ENCODE measurements around the gene NUP98.
"Not testable (repeated sequence)": the region's sequence is repeated elsewhere in the genome, so short reads cannot be mapped to it uniquely, and the experiment has no call there.

The NUP98 gene

DNA sequence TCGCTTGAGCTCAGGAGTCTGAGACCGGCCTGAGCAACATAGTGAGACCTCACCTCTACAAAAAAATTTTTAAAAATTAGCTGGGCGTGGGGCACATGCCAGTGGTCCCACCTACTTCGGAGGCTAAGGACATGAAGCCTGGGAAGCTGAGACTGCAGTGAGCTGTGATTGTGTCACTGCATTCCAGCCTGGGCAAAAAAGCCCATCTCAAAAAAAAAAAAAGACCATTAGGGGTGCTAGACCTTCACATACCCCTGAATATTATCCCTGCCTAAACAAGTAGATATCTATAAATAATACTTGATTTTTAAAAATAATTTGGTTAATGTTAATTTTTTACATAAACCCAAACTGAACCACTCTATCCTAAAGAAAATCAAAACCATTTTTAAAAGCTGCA is 24.2 kb downstream of the NUP98 start:
- Histone ChIP-seq H3K27me3 (no peaks in the 10 kb centered on the region), H3K4me1 (no peaks in the 10 kb centered on the region), H3K4me3 (ENCODE audit: low read depth, low read length) (no peak overlapping the region), H3K36me3 (peaks cover 13% of the 10 kb centered on the region), H3K9me3 (no peaks in the 10 kb centered on the region)
- no peak for TF ChIP-seq CTCF (IDR thresholded peaks at IDR 0.05; ENCODE audit: low read depth, low read length)
- no peak for DNase-seq

DNA sequence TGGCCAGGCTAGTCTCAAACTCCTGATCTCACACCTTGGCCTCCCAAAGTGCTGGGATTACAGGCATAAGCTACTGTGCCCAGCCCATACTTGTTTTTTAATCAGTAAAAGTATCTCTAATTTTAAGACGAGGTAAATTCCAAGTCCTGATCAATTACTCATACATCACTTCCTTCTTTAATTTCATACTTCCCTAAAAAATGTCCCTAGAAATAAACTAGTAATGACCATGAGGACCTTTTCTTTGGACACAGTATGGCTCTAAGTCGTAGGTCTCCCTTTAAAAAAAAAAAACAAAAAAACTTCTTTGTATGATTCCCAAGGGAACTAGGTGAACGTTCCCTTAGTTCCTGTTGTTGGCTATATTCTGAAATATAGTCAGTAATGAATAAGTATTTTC is 29.8 kb downstream of the NUP98 start:
- TF ChIP-seq CTCF (IDR thresholded peaks at IDR 0.05; ENCODE audit: low read depth, low read length): no peak
- no peak for DNase-seq
- H3K36me3 ChIP-seq: peaks cover 27% of the 10 kb centered on the region

GRCh38 chr11:3766836-3767235 is 30.5 kb downstream of the NUP98 start:
- not testable (repeated sequence) for H3K4me3 ChIP-seq (ENCODE audit: low read depth, low read length); H3K27me3 ChIP-seq; H3K4me1 ChIP-seq; H3K9me3 ChIP-seq; DNase-seq
- peaks cover 27% of the 10 kb centered on the region for H3K36me3 ChIP-seq

More for the DNA sequence above, 29.8 kb downstream of the NUP98 start:
- no peaks in the 10 kb centered on the region for H3K9me3 ChIP-seq
- H3K4me3 ChIP-seq (ENCODE audit: low read depth, low read length): no peak overlapping the region
- no peaks in the 10 kb centered on the region for H3K4me1 ChIP-seq
- no peaks in the 10 kb centered on the region for H3K27me3 ChIP-seq

- Histone ChIP-seq H3K36me3 (peaks cover 21% of the 10 kb centered on the region), H3K4me1 (no peaks in the 10 kb centered on the region), H3K4me3 (ENCODE audit: low read depth, low read length) (no peak overlapping the region), H3K9me3 (no peaks in the 10 kb centered on the region), H3K27me3 (no peaks in the 10 kb centered on the region)
- no peak for DNase-seq
- no peak for TF ChIP-seq CTCF (IDR thresholded peaks at IDR 0.05; ENCODE audit: low read depth, low read length)
Measured at GRCh38 chr11:3764266-3764665, 33.1 kb downstream of the NUP98 start.

DNA sequence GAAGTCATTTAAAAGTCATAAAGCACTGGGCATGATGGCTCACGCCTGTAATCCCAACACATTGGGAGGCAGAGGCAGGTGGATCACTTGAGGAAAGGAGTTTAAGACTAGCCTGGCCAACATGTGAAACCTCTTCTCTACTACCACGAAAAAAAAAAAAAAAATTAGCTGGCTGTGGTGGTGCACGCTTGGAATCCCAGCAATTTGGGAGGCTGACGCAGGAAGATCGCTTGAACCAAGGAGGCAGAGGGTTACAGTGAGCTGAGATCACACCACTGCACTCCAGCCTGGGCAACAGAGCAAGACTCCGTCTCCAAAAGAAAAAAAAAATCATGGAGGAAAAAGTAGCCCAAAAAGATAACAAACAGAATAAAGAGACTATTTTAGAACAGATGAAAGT is 42.2 kb downstream of the NUP98 start:
- Histone ChIP-seq H3K4me1 (no peaks in the 10 kb centered on the region), H3K9me3 (no peaks in the 10 kb centered on the region), H3K27me3 (no peaks in the 10 kb centered on the region), H3K36me3 (peaks cover 12% of the 10 kb centered on the region), H3K4me3 (ENCODE audit: low read depth, low read length) (no peak overlapping the region)
- no peak for TF ChIP-seq CTCF (IDR thresholded peaks at IDR 0.05; ENCODE audit: low read depth, low read length)
- DNase-seq: no peak

- Histone ChIP-seq H3K9me3 (no peaks in the 10 kb centered on the region), H3K36me3 (peaks cover 9% of the 10 kb centered on the region), H3K4me1 (no peaks in the 10 kb centered on the region), H3K27me3 (no peaks in the 10 kb centered on the region), H3K4me3 (ENCODE audit: low read depth, low read length) (no peak overlapping the region)
- no peak for TF ChIP-seq CTCF (IDR thresholded peaks at IDR 0.05; ENCODE audit: low read depth, low read length)
- DNase-seq: no peak
Measured at GRCh38 chr11:3753110-3753509, 44.2 kb downstream of the NUP98 start.

- H3K4me1 ChIP-seq: no peaks in the 10 kb centered on the region
- no peaks in the 10 kb centered on the region for H3K9me3 ChIP-seq
- no peaks in the 10 kb centered on the region for H3K27me3 ChIP-seq
- TF ChIP-seq CTCF (IDR thresholded peaks at IDR 0.05; ENCODE audit: low read depth, low read length): no peak
- DNase-seq: no peak
- H3K36me3 ChIP-seq: peaks cover 10% of the 10 kb centered on the region
- no peak overlapping the region for H3K4me3 ChIP-seq (ENCODE audit: low read depth, low read length)
Measured at GRCh38 chr11:3747704-3748103, 49.6 kb downstream of the NUP98 start.

Data from BE2C (cell line).